Endothelial cell of umbilical vein (primary cell): ENCODE data around the gene SIGLEC10. TPM values are rescaled to one million over a fixed set of nuclear protein-coding genes. Genes with fewer than 3 reads are reported as not detected.

Source experiments
- BruUV-seq: library from RNA; stranded (reverse); fragments of 400-500 nt; replicated peaks from 2 replicates; lab custom pipeline; 2021; lab: Mats Ljungman, UMichigan
- CTCF ChIA-PET: fragments of 300-600, 350-600 bp; sonication (Branson Sonifier 250); formaldehyde crosslinking; loops from one replicate; lab custom pipeline; 2021; ENCODE audit warnings: antibody characterized with exemption, inconsistent platforms; lab: Charles Lee
- POLR2A ChIA-PET: fragments of 300-600, 350-600 bp; sonication (Branson Sonifier 250); formaldehyde crosslinking; loops from one replicate; lab custom pipeline; 2021; ENCODE audit warnings: antibody characterized with exemption, inconsistent platforms; lab: Charles Lee
- DNase-seq: peaks from one replicate; pipeline ENCODE4 v3.0.0-alpha.2; 2011; ENCODE audit warnings: low read depth, low spot score
- FAIRE-seq: peaks from 2 replicates; lab custom pipeline; 2011; peaks lifted over from hg19 to GRCh38; lab: Jason Lieb, UNC
- H2AFZ ChIP-seq: 2 replicates; pipeline ENCODE4 v1.6.0; 2012; ENCODE audit warnings: low read depth, low read length, control low read depth, inconsistent platforms
- H3K27ac ChIP-seq: 2 replicates; pipeline ENCODE4 v1.5.1; 2011; ENCODE audit warnings: low read depth, mild to moderate bottlenecking, control low read depth, low read length, moderate library complexity; ENCODE audit not compliant: insufficient read depth
- H3K27me3 ChIP-seq, 2 experiments: 2 replicates each; pipeline versions ENCODE4 v1.6.0 to v1.6.1; 2011; ENCODE audit warnings: low read length in 2 of 2, mixed read lengths in 1 of 2; ENCODE audit not compliant: control insufficient read depth in 2 of 2, insufficient read depth in 2 of 2
- H3K36me3 ChIP-seq, 2 experiments: 2 replicates in 1 of 2; 3 replicates in 1 of 2; pipeline ENCODE4 v1.5.1; 2011; ENCODE audit warnings: low read length in 2 of 2, mild to moderate bottlenecking in 1 of 2, moderate library complexity in 1 of 2; ENCODE audit not compliant: control insufficient read depth in 2 of 2, insufficient read depth in 2 of 2; ENCODE audit errors: extremely low read depth in 1 of 2
- H3K4me1 ChIP-seq: 3 replicates; pipeline ENCODE4 v1.5.1; 2011; ENCODE audit warnings: mild to moderate bottlenecking, low read length; ENCODE audit not compliant: control insufficient read depth, insufficient read depth; ENCODE audit errors: extremely low read depth
- H3K4me2 ChIP-seq: 2 replicates; pipeline ENCODE4 v1.6.1; 2011; ENCODE audit warnings: low read length, control low read depth, mixed read lengths; ENCODE audit not compliant: insufficient read depth
- H3K4me3 ChIP-seq, 3 experiments: fragments of 200-600 bp in 1 of 3; sonication (generic), shearing (Covaris generic) in 1 of 3; replicated peaks in 1 of 3; 2 replicates each; pipeline ENCODE4 v1.5.1; 2011 to 2016; ENCODE audit warnings: control low read depth in 3 of 3, low read length in 3 of 3, mild to moderate bottlenecking in 2 of 3, inconsistent platforms in 1 of 3, low read depth in 1 of 3, moderate library complexity in 1 of 3; ENCODE audit not compliant: insufficient read depth in 1 of 3
- H3K79me2 ChIP-seq: 2 replicates; pipeline ENCODE4 v1.6.0; 2012; ENCODE audit warnings: low read length, inconsistent platforms; ENCODE audit not compliant: control insufficient read depth, insufficient read depth
- H3K9ac ChIP-seq: replicated peaks from 2 replicates; pipeline ENCODE3; 2011; ENCODE audit warnings: low read length, control low read depth; ENCODE audit not compliant: insufficient read depth; ENCODE audit errors: extremely low read depth
- H3K9me1 ChIP-seq: replicated peaks from 3 replicates; pipeline ENCODE4 v1.6.0; 2011; ENCODE audit warnings: mild to moderate bottlenecking, low read length; ENCODE audit not compliant: control insufficient read depth, insufficient read depth; ENCODE audit errors: extremely low read depth
- H3K9me3 ChIP-seq: replicated peaks from 2 replicates; pipeline ENCODE4 v1.5.1; 2012; ENCODE audit warnings: low read length, inconsistent platforms; ENCODE audit not compliant: control insufficient read depth, insufficient read depth
- H4K20me1 ChIP-seq: replicated peaks from 2 replicates; pipeline ENCODE3; 2011; ENCODE audit warnings: mild to moderate bottlenecking, low read length; ENCODE audit not compliant: control insufficient read depth, insufficient read depth; ENCODE audit errors: extremely low read depth
- EZH2 ChIP-seq: IDR thresholded peaks from 2 replicates; pipeline ENCODE4 v1.6.1; 2012; ENCODE audit warnings: borderline replicate concordance, low read depth, mild to moderate bottlenecking, moderate library complexity, low read length, inconsistent platforms; ENCODE audit not compliant: severe bottlenecking
- FOS ChIP-seq: IDR thresholded peaks from 2 replicates; pipeline ENCODE4 v1.6.1; 2011; ENCODE audit warnings: mild to moderate bottlenecking, low read length, moderate library complexity, borderline replicate concordance; ENCODE audit not compliant: insufficient read depth
- GATA2 ChIP-seq: IDR thresholded peaks from 2 replicates; pipeline ENCODE4 v1.7.0; 2011; ENCODE audit warnings: low read depth, mild to moderate bottlenecking, moderate library complexity, mixed read lengths, low read length; ENCODE audit not compliant: insufficient read length, insufficient read depth
- JUN ChIP-seq: IDR thresholded peaks from 2 replicates; pipeline ENCODE4 v1.6.1; 2011; ENCODE audit warnings: borderline replicate concordance, low read depth; ENCODE audit not compliant: insufficient read length, insufficient read depth
- MYC ChIP-seq: IDR thresholded peaks from one replicate; pipeline ENCODE4 v1.6.1; 2011; ENCODE audit warnings: mild to moderate bottlenecking, low read depth, low read length
- POLR2A ChIP-seq: IDR thresholded peaks from 2 replicates; pipeline ENCODE4 v1.6.1; 2012; ENCODE audit warnings: low read depth, mild to moderate bottlenecking, control low read depth, low read length
- POLR2AphosphoS5 ChIP-seq: IDR thresholded peaks from 2 replicates; pipeline ENCODE4 v1.6.1; 2012; ENCODE audit warnings: low read depth, mild to moderate bottlenecking, control low read depth, low read length, moderate library complexity; ENCODE audit not compliant: insufficient read depth
- dilution Hi-C: fragments of 300-500 bp; cut with MboI; formaldehyde crosslinking; loops from one replicate; pipeline ENCODE4 v1.15.0; 2019; ENCODE audit warnings: low sequenced_read_pairs; ENCODE audit not compliant: extremely low pct_ligation_motif_present
- intact Hi-C: fragments of 100-400 bp; cut with micrococcal nuclease; formaldehyde crosslinking; loops from one replicate; pipeline ENCODE4 v1.10.0; 2022
- polyA plus RNA-seq, 4 experiments: library from polyadenylated mRNA; depleted of rRNA in 3 of 4; stranded (reverse) in 3 of 4; unstranded in 1 of 4; fragments of >200 nt; gene quantifications; 2 replicates each; pipeline versions ENCODE4 v1.2.1 to v1.2.3, GENCODE V29; 2011 to 2012; ENCODE audit warnings: missing spikeins in 1 of 4
- total RNA-seq: library from RNA; stranded (reverse); gene quantifications from 2 replicates; pipeline ENCODE4 v1.2.3, GENCODE V29; 2021
- TF ChIP-seq, protein P1 (sequence below), 2 donors: IDR thresholded peaks; 1 replicate in 1 of 2; 2 replicates in 1 of 2; pipeline ENCODE4 v1.5.1; 2011; ENCODE audit warnings: low read length in 2 of 2, mild to moderate bottlenecking in 2 of 2, moderate library complexity in 2 of 2, control low read depth in 1 of 2, inconsistent platforms in 1 of 2, low read depth in 1 of 2; ENCODE audit not compliant: insufficient read depth in 1 of 2; ENCODE audit errors: extremely low read depth in 1 of 2
- TF ChIP-seq, protein P2 (sequence below): IDR thresholded peaks from 2 replicates; pipeline ENCODE4 v1.6.1; 2011; ENCODE audit not compliant: insufficient read depth, insufficient read length

The SIGLEC10 gene
- total and polyA plus RNA-seq, 2 donors (not counting 3 experiments of a cell fraction or from before 2014, with no cell fraction given), result not detected

DNA sequence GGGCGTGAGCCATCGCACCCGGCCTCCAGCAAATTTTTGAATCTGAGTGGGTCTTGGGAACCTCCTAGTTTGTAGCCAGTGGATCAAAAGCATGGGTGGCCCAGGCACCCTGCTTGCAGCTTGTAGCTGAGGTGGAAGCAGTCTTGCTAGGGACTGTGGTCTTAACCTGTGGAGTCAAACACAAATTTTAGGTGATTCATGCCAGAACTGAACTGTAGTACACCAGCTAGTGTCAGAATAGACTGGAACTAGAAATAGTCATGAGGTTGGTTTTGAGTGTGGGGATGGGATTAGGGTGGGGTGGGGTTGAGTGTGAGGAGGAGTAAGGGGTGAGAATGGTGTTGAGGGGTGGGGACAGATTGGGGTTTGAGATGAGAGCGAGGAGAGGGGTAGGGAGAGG, 35.4 kb downstream of the SIGLEC10 start:
- H3K27me3 ChIP-seq, result no peaks in the 10 kb centered on the region
- FAIRE-seq (no peak), DNase-seq (no peak)
- POLR2A ChIA-PET, result no interaction called here
- no peak overlapping the region for H3K4me3 ChIP-seq
- no peaks in the 10 kb centered on the region for H3K36me3 ChIP-seq
- intact Hi-C loops (no loop called here), dilution Hi-C loops (no loop called here)
- no peaks in the 10 kb centered on the region for H3K79me2 ChIP-seq
- H3K9me1 ChIP-seq, result no peaks in the 10 kb centered on the region
- no TSS peak for BruUV-seq
- H3K9me3 ChIP-seq, result no peaks in the 10 kb centered on the region
- H2AFZ ChIP-seq, result no peak overlapping the region
- H4K20me1 ChIP-seq, result no peaks in the 10 kb centered on the region
- no peak overlapping the region for H3K4me2 ChIP-seq
- CTCF ChIA-PET, result interaction anchor here (1.1 to 1.5 kb wide), 2 partner anchors 14 to 43 kb away, joined by 3 to 5 read pairs; no protein-coding TSS in a partner anchor
- TF ChIP-seq MYC (no peak), JUN (no peak), POLR2A (no peak), FOS (no peak), GATA2 (no peak), EZH2 (no peak), POLR2AphosphoS5 (no peak)
- TF ChIP-seq, protein P1, sequence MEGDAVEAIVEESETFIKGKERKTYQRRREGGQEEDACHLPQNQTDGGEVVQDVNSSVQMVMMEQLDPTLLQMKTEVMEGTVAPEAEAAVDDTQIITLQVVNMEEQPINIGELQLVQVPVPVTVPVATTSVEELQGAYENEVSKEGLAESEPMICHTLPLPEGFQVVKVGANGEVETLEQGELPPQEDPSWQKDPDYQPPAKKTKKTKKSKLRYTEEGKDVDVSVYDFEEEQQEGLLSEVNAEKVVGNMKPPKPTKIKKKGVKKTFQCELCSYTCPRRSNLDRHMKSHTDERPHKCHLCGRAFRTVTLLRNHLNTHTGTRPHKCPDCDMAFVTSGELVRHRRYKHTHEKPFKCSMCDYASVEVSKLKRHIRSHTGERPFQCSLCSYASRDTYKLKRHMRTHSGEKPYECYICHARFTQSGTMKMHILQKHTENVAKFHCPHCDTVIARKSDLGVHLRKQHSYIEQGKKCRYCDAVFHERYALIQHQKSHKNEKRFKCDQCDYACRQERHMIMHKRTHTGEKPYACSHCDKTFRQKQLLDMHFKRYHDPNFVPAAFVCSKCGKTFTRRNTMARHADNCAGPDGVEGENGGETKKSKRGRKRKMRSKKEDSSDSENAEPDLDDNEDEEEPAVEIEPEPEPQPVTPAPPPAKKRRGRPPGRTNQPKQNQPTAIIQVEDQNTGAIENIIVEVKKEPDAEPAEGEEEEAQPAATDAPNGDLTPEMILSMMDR (IDR thresholded peaks at IDR 0.05; ENCODE audit: extremely low read depth in 1 of 2, insufficient read depth in 1 of 2, low read depth in 1 of 2, low read length in 2 of 2), result no peak
- TF ChIP-seq, protein P2, sequence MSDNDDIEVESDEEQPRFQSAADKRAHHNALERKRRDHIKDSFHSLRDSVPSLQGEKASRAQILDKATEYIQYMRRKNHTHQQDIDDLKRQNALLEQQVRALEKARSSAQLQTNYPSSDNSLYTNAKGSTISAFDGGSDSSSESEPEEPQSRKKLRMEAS, result no peak
- no peaks in the 10 kb centered on the region for H3K4me1 ChIP-seq
- H3K9ac ChIP-seq, result no peak overlapping the region
- no peak overlapping the region for H3K27ac ChIP-seq
